Renal cortex interstitium (tissue), 11 donors: ENCODE data around the gene RD3L. TPM values are rescaled to one million over a fixed set of nuclear protein-coding genes. Genes with fewer than 3 reads are reported as not detected.
"Not testable (repeated sequence)": the region's sequence is repeated elsewhere in the genome, so short reads cannot be mapped to it uniquely, and the experiment has no call there.

Experiments used
- DNase-seq, 11 donors: peaks; one replicate each; pipeline ENCODE4 v3.0.0-alpha.2; 2013; ENCODE audit warnings: low read depth in 9 of 11, low spot score in 4 of 11; ENCODE audit errors: extremely low read depth in 1 of 11
- polyA plus RNA-seq, 3 donors: library from polyadenylated mRNA; unstranded; fragments of 120-200 nt; gene quantifications; one replicate each; pipeline ENCODE4 v1.2.1, GENCODE V29; 2013; ENCODE audit not compliant: insufficient read length in 3 of 3

Gene RD3L
- polyA plus RNA-seq, 3 donors = not detected

DNA sequence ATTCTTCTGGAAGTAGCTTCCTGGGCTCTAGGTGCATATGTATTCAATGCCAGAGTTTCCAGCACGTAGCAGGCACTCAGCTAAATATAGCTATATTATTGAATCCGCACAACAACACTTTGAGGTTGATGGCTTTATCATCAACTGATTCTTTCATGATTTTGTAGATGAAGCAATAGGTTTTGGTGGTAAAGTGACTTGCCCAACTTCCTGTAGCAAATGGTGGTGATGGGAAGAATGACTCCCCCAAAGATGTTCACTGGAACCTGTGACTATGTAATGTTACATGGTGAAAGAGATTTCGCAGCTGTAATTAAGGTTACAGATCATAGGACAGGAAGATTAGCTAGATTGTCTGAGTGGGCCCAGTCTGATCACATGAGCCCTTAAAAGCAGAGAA, 10.9 kb downstream of the RD3L start:
- DNase-seq = no peak

DNA sequence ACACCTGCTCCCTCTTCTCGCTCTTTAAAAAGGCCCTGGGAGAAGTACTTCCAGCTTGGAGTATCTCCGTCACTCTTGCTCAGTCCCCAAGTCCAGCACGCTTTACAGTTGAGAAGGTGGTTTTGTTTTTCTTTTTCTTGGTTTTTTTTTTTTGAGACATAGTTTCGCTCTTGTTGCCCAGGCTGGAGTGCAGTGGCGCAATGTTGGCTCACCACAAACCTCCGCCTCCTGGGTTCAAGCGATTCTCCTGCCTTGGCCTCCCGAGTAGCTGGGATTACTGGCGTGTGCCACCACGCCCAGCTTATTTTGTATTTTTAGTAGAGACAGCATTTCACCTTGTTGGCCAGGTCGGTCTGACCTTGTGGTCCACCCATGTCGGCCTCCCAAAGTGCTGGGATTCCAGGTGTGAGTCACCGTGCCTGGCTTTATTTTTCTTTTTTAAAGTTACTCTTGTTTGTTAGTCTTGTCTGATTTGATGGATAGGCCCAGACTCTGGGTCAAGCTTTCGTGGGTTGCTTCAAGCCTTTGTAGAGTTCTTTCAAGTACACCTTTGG, 12.2 kb downstream of the RD3L start:
- DNase-seq = no peak

GRCh38 chr14:103928011-103928890, 14.1 kb downstream of the RD3L start, which contains the start of gene TDRD9:
TSS of gene TDRD9 (plus strand) at chr14:103928456. CDS start at chr14:103928510, 54 bp downstream.
- no peak for DNase-seq

DNA sequence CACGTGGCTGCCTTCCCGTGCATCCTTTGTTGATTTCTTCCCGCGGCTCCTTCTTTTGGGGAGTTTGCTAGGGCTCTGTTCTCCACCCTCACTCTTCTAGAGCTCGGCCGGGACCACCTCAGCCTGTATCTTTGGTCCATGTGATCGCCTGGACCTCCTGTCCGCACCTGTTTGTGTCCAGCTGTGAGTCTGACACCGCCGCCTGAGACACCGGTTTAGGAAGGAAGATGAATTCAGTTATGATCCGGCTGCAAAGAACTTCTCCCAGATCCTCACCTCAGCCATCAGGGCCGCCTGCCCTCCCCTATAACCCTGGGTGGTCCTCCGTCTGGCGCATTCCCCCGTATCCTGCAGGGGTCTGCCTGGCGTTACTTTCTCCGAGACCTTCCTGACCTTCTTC, 14.8 kb downstream of the RD3L start:
- DNase-seq = no peak

- DNase-seq = no peak
Observed at GRCh38 chr14:103925316-103925715, 17.0 kb downstream of the RD3L start.

GRCh38 chr14:103923863-103924262, 18.5 kb downstream of the RD3L start:
- DNase-seq = peak in 2 of 11 donors; percentile 11 to 37

- DNase-seq = not testable (repeated sequence)
Observed at GRCh38 chr14:103921855-103922200, 20.5 kb downstream of the RD3L start.

- peak; percentile 80 to 94 (median 90) for DNase-seq
Observed at GRCh38 chr14:103920981-103921854, 21.1 kb downstream of the RD3L start.

DNA sequence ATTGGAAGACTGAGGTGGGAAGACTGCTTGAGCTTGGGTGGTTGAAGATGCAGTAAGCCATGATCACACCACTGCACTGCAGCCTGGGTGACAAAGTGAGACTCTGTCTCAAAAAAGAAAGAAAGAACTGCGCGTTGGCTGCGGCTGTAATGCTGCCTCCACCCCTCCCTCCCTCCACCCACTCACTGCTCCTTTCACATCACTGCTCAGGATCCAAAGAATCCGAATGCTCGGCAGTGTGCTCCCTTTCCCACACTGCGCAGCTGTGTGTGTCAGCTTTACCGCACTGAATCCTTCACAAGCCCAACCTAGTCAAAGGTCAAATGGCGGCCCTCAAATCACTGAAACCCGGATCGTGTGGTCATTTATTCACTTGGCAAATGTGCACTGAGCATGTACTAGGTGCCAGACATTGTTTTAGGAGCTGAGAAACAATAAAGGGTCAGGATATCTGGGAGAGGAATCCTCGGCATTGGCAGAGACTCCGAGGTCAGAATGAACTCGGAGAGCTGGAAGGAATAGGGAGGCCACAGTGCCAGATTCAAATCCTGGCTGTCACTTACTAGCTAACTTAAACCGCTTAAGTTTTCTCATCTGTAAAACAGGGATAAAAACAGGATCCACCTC, 25.6 kb downstream of the RD3L start:
- no peak for DNase-seq

- no peak for DNase-seq
Observed at GRCh38 chr14:103915616-103916015, 26.7 kb downstream of the RD3L start.

- no peak for DNase-seq
Observed at GRCh38 chr14:103910984-103911383, 31.3 kb downstream of the RD3L start.

- peak; percentile 60 to 88 (median 77) for DNase-seq
Observed at GRCh38 chr14:103910262-103910935, 31.9 kb downstream of the RD3L start.

DNA sequence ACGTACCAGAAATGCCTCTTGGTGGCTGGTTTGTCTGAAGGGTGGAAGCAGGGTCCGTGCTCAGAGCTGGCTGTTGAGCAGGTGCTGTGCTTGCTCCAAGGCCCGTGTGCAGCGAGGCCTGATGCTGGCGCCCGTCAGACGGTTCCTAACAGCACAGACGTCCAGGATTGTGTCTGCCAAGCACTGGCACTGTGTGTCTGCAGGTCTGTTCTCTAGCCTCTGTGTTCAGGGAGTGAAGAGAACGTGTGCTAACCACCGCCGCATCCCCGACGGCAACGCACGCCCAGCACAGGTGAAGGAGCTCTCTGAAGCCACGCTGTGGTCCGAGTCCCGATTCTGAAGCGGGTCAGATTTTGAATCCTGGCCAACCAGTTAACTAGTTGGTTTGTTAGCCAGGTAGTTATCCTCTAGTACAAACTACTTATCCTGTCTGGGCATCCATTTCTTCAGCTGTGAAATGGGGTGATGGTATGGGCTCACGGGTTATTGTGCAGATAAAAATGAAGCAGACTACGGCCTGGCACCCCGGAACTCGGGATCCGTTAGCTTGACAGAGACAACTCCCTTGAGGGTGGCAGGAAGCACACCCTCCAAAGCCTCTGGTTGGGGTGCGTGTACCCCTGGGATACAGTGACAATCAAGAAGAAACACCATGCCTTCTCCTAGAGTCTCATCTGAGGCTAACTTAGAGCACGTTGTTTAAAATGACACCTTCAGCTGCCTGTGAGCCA, 32.6 kb downstream of the RD3L start:
- DNase-seq = no peak

DNA sequence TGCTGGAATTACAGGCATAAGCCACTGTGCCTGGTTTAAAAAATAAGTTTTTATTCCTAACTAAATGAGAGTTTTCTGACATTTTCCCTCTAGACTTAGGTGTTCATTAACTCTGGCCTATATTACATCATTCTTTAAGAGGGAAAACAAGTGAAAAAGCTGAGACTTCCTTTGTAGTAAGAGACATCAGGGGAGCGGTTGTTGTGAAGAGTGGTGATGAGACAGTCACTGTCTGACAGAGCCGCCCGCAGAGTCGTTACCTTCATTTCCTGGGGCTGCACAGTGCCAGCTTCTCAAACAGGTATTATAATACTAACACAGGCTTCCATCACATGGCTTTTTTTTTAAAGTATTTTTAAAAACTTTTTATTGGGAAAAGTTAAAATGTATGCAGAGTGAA, 33.7 kb downstream of the RD3L start:
- DNase-seq = no peak

DNA sequence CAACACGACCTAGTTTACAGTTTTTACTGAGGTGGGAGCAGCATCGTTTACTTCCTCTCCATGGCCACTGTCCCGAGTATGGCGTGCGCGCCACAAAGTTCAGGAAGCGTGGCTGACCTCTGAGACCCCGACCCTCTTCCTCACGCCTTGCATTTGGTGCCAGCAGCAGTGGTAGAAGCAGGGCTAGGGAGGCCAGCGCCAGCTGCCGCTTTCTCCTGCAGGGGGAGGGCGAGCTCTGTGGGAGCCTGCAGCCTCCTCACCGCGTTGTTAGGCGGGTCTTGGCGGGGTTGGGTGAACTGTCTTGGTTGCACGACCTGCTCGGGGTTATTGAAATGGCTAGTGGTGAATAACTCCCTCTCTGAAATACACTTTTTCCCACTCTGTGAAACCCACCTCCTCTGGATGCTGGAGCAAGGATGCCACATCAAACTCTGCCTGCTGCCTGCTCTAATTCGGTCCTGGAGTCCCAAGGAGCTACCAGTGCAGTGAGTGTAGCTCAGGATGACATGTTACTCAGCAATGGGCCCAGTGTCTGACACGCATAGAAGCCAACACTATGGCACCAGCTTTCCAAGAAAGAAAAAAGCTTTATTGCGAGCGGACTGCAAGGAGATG, 36.4 kb downstream of the RD3L start:
- DNase-seq = no peak

- no peak for DNase-seq
Observed at GRCh38 chr14:103904493-103905107, 37.7 kb downstream of the RD3L start.

- no peak for DNase-seq
Observed at GRCh38 chr14:103899833-103900232, 42.5 kb downstream of the RD3L start.
